ENCODE data around the gene FGR. TPM values are rescaled to one million over a fixed set of nuclear protein-coding genes. Genes with fewer than 3 reads are reported as not detected.

FGR gene
- total and polyA plus RNA-seq, 8 donors, result 0.51 to 6.8 (median 3.1) TPM

DNA sequence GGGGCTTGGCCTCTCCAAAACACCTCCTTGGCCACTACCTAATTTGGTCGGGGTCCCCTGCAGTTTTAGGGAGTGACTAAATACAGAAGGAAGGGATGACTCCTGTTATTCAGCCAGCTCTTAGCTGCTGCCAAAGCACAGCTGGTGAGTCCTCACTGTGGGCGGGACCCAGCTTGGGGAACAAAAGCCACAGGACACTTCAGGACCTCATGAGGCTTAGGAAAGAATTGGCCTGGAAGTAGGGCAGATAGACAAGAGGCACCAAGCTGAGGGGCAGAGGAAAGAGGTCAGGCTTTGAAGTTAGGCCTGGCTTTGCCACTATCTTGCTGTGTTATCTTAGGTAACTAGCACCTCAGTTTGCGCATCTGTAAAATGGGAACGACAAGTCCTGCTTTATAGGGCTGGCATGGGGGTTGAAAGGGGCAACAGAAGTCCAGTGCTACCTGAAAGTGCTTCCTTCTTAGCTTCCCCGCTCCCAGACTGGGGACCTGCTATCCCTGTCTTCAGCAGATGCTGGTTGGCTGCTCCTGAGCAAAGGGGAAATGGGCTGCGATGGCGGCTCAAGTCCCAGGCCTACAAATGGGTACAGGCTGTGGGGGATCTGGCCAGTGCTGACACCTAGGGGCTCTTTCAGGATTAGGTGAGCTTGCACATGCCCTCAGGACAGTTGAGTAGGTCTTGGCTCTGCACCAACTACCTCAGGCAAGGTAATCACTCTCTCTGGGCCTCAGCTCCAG is 21.3 kb upstream of the FGR start:
- no peaks in the 10 kb centered on the region for H3K36me3 ChIP-seq
- peak in 1 of 4 donors; percentile 7 for ATAC-seq
- FAIRE-seq, result no peak
- TF ChIP-seq, protein P1, sequence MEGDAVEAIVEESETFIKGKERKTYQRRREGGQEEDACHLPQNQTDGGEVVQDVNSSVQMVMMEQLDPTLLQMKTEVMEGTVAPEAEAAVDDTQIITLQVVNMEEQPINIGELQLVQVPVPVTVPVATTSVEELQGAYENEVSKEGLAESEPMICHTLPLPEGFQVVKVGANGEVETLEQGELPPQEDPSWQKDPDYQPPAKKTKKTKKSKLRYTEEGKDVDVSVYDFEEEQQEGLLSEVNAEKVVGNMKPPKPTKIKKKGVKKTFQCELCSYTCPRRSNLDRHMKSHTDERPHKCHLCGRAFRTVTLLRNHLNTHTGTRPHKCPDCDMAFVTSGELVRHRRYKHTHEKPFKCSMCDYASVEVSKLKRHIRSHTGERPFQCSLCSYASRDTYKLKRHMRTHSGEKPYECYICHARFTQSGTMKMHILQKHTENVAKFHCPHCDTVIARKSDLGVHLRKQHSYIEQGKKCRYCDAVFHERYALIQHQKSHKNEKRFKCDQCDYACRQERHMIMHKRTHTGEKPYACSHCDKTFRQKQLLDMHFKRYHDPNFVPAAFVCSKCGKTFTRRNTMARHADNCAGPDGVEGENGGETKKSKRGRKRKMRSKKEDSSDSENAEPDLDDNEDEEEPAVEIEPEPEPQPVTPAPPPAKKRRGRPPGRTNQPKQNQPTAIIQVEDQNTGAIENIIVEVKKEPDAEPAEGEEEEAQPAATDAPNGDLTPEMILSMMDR (IDR thresholded peaks at IDR 0.05), result no peak
- 85 to 88% methylated on average over 7 of the region's 7 CpGs for WGBS, 2 donors
- no peak overlapping the region for H3K4me3 ChIP-seq
- no peaks in the 10 kb centered on the region for H3K9me3 ChIP-seq
- H3K4me1 ChIP-seq, result peaks cover 0 to 3% (median 0%) of the 10 kb centered on the region in 3 donors
- DNase-seq, result no peak
- intact Hi-C loops (cut with DNase I), result no loop called here
- H3K27me3 ChIP-seq, result no peaks in the 10 kb centered on the region
- peak overlapping the region in 2 of 4 donors; percentile 48 to 50 for H3K27ac ChIP-seq

GRCh38 chr1:27655151-27655937 is 20.4 kb upstream of the FGR start:
- Histone ChIP-seq H3K27ac (peak overlapping the region in 2 of 4 donors; percentile 48 to 50), H3K4me3 (no peak overlapping the region), H3K36me3 (no peaks in the 10 kb centered on the region), H3K4me1 (peaks cover 0 to 2% (median 0%) of the 10 kb centered on the region in 3 donors), H3K27me3 (no peaks in the 10 kb centered on the region), H3K9me3 (no peaks in the 10 kb centered on the region)
- peak in 1 of 4 donors; percentile 16 for ATAC-seq
- WGBS, 2 donors, result 66% methylated on average over 11 of the region's 11 CpGs
- TF ChIP-seq, protein P1 (IDR thresholded peaks at IDR 0.05), result no peak
- no peak for DNase-seq
- no peak for FAIRE-seq
- intact Hi-C loops (cut with DNase I), result no loop called here

- Histone ChIP-seq H3K27me3 (no peaks in the 10 kb centered on the region), H3K36me3 (no peaks in the 10 kb centered on the region), H3K4me1 (no peaks in the 10 kb centered on the region), H3K9me3 (no peaks in the 10 kb centered on the region), H3K27ac (no peak overlapping the region), H3K4me3 (no peak overlapping the region)
- DNase-seq (no peak), FAIRE-seq (no peak), ATAC-seq (no peak)
- intact Hi-C loops (cut with DNase I), result no loop called here
- WGBS, 2 donors, result 86% methylated on average over 5 of the region's 5 CpGs
- TF ChIP-seq, protein P1 (IDR thresholded peaks at IDR 0.05), result no peak
These were observed 17.3 kb upstream of the FGR start for GRCh38 chr1:27652111-27652864.

DNA sequence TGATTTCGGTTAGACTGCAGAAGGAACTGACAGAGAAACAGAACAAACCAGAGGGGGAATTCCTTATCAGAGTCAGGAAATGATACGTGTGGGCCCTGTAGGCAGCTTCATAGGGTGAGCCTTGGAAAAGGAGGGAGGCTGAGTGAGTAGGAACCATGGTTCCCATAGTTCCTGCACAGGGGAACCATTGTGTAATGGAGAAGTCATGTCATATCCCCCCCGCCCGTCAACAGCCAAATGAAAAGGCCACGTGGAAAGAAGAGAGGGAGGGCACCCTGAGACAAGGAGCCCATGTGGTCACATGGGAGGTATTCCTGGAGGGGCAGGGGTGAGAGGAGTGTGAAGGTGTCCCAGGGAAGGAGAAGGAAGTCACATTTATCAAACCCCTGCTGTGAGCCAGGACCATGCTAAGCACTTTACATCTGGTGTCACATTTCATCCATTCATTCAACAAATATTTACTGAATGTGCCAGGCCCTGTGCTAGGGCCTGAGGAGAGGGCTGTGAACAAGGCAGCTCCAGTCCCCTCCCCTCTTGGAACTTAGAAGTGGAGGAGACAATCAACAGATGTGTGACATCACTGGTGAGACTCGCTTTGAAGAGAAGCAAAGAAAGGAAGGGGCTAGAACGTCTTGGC is 15.7 kb upstream of the FGR start:
- H3K27me3 ChIP-seq, result no peaks in the 10 kb centered on the region
- no peak overlapping the region for H3K4me3 ChIP-seq
- TF ChIP-seq, protein P1 (IDR thresholded peaks at IDR 0.05), result no peak
- H3K27ac ChIP-seq, result peak overlapping the region in 1 of 4 donors; percentile 17
- DNase-seq (no peak), FAIRE-seq (no peak), ATAC-seq (peak in 3 of 4 donors; percentile 34 to 64 (median 62))
- intact Hi-C loops (cut with DNase I), result no loop called here
- H3K4me1 ChIP-seq, result no peaks in the 10 kb centered on the region
- H3K36me3 ChIP-seq, result no peaks in the 10 kb centered on the region
- no peaks in the 10 kb centered on the region for H3K9me3 ChIP-seq
- WGBS, 2 donors, result 53 to 54% methylated on average over 7 of the region's 7 CpGs

All from pancreas (tissue), 10 donors.